Naive thymus-derived CD4-positive, alpha-beta T cell (primary cell): ENCODE results near the gene PCDH1. TPM values are rescaled to one million over a fixed set of nuclear protein-coding genes. Genes with fewer than 3 reads are reported as not detected.

ENCODE experiments used
- ATAC-seq: fragments of 150-1000 bp; cut with Tn5 transposase; 2 replicates; pipeline ENCODE4 v1.10.0; 2021; ENCODE audit warnings: mild to moderate bottlenecking, moderate library complexity
- CTCF ChIA-PET: fragments of 350-600 bp; sonication (Branson Sonifier 250); formaldehyde crosslinking; loops from one replicate; lab custom pipeline; 2021; ENCODE audit warnings: antibody characterized with exemption; lab: Charles Lee
- POLR2A ChIA-PET: fragments of 350-600 bp; sonication (Branson Sonifier 250); formaldehyde crosslinking; loops from one replicate; lab custom pipeline; 2021; ENCODE audit warnings: antibody characterized with exemption, inconsistent platforms; lab: Charles Lee
- DNase-seq, 9 donors: peaks; one replicate each; pipeline versions ENCODE4 v3.0.0 to v3.0.0-alpha.2; 2020 to 2022; ENCODE audit warnings: mixed read lengths in 1 of 9
- H3K27ac ChIP-seq: one replicate; pipeline ENCODE4 v1.7.0; 2013; ENCODE audit warnings: mild to moderate bottlenecking, low read depth, low read length, moderate library complexity
- H3K27me3 ChIP-seq, 2 donors: one replicate each; pipeline ENCODE4 v1.7.0; 2013; ENCODE audit warnings: low read length in 2 of 2, mild to moderate bottlenecking in 2 of 2, moderate library complexity in 2 of 2; ENCODE audit not compliant: control insufficient read depth in 2 of 2, insufficient read depth in 2 of 2
- H3K36me3 ChIP-seq, 3 experiments: 1 replicate in 2 of 3; 2 replicates in 1 of 3; pipeline ENCODE4 v1.7.0; 2013; ENCODE audit warnings: low read length in 3 of 3, mild to moderate bottlenecking in 3 of 3, moderate library complexity in 1 of 3; ENCODE audit not compliant: insufficient read depth in 3 of 3, control insufficient read depth in 2 of 3
- H3K4me1 ChIP-seq, 2 donors: one replicate each; pipeline ENCODE4 v1.7.0; 2013; ENCODE audit warnings: low read length in 2 of 2, mild to moderate bottlenecking in 2 of 2, moderate library complexity in 1 of 2; ENCODE audit not compliant: control insufficient read depth in 2 of 2, insufficient read depth in 2 of 2
- H3K4me3 ChIP-seq: 2 replicates; pipeline ENCODE4 v1.7.0; 2013; ENCODE audit warnings: mild to moderate bottlenecking, low read length
- H3K9me3 ChIP-seq, 3 experiments: 1 replicate in 2 of 3; 2 replicates in 1 of 3; pipeline ENCODE4 v1.7.0; 2013; ENCODE audit warnings: low read length in 3 of 3; ENCODE audit not compliant: control insufficient read depth in 2 of 3
- H3K27ac Mint-ChIP-seq, 9 donors: one replicate each; pipeline ENCODE4 v1.8.0; 2020 to 2022; ENCODE audit warnings: mixed read lengths in 9 of 9, mild to moderate bottlenecking in 8 of 9, moderate library complexity in 5 of 9, inconsistent platforms in 2 of 9
- H3K27me3 Mint-ChIP-seq, 5 donors: one replicate each; pipeline ENCODE4 v1.8.0; 2021 to 2022; ENCODE audit warnings: mixed read lengths in 5 of 5, mild to moderate bottlenecking in 1 of 5
- H3K36me3 Mint-ChIP-seq, 5 donors: one replicate each; pipeline ENCODE4 v1.8.0; 2020 to 2022; ENCODE audit warnings: mixed read lengths in 5 of 5, mild to moderate bottlenecking in 3 of 5, inconsistent platforms in 1 of 5
- H3K4me1 Mint-ChIP-seq, 7 donors: one replicate each; pipeline ENCODE4 v1.8.0; 2020 to 2022; ENCODE audit warnings: mixed read lengths in 7 of 7, mild to moderate bottlenecking in 3 of 7, inconsistent platforms in 1 of 7
- H3K4me3 Mint-ChIP-seq, 10 donors: one replicate each; pipeline ENCODE4 v1.8.0; 2020 to 2022; ENCODE audit warnings: mild to moderate bottlenecking in 10 of 10, mixed read lengths in 10 of 10, moderate library complexity in 6 of 10, inconsistent platforms in 2 of 10
- H3K9me3 Mint-ChIP-seq, 11 donors: one replicate each; pipeline ENCODE4 v1.8.0; 2020 to 2022; ENCODE audit warnings: mixed read lengths in 11 of 11, mild to moderate bottlenecking in 4 of 11, inconsistent platforms in 1 of 11, moderate library complexity in 1 of 11
- intact Hi-C, 2 donors: fragments of 100-400 bp; cut with micrococcal nuclease; formaldehyde crosslinking; loops; one replicate each; pipeline ENCODE4 v1.15.1; 2023
- polyA plus RNA-seq, 2 donors: library from polyadenylated mRNA; unstranded; fragments of 300-500 nt; fragmentation: Illumina TruSeq; gene quantifications; one replicate each; pipeline ENCODE4 v1.2.3, GENCODE V29; 2021
- total RNA-seq, 6 experiments: library from RNA in 5 of 6; stranded (reverse) in 5 of 6; gene quantifications; 1 replicate in 5 of 6; 2 replicates in 1 of 6; pipeline ENCODE4 v1.2.3 and lab custom pipeline; 2021 to 2026

Gene PCDH1
- total and polyA plus RNA-seq, 7 experiments from 2014 or later: 0.05 to 3.2 (median 0.53) TPM; not detected in 4

- Mint-ChIP-seq H3K4me3 (no peak overlapping the region), H3K9me3 (peaks cover 0 to 2% (median 0%) of the 10 kb centered on the region in 11 donors), H3K27ac (peak overlapping the region in 1 of 9 donors; percentile 2), H3K36me3 (no peaks in the 10 kb centered on the region), H3K4me1 (peaks cover 17 to 33% (median 27%) of the 10 kb centered on the region in 7 donors), H3K27me3 (peaks cover 71 to 88% (median 76%) of the 10 kb centered on the region in 5 donors)
- H3K9me3 ChIP-seq: no peaks in the 10 kb centered on the region
- peaks cover 8 to 40% of the 10 kb centered on the region in 2 donors for H3K27me3 ChIP-seq
- intact Hi-C loops: loop anchor here in 1 of 2 donors (10.0 kb wide), 1 partner anchor 264 kb away; no protein-coding TSS in a partner anchor
- no peaks in the 10 kb centered on the region for H3K36me3 ChIP-seq
- H3K4me1 ChIP-seq: peaks cover 24 to 26% of the 10 kb centered on the region in 2 donors
- no peak for ATAC-seq
- no peak overlapping the region for H3K4me3 ChIP-seq
- H3K27ac ChIP-seq: no peak overlapping the region
- ChIA-PET CTCF (interaction anchor here (0.6 to 7.3 kb wide), 9 partner anchors 78 to 1911 kb away, joined by 3 to 109 read pairs (median 6); partner anchors contain the start of genes FCHSD1, HDAC3, PCDH12 and RELL2), POLR2A (interaction anchor here (1.8 to 4.3 kb wide), 2 partner anchors 80 to 179 kb away, joined by 4 to 23 read pairs; no protein-coding TSS in a partner anchor)
- no peak for DNase-seq
Observed at GRCh38 chr5:141880961-141881801, 3.0 kb upstream of the PCDH1 start.

GRCh38 chr5:141879941-141880738 is 1.9 kb upstream of the PCDH1 start:
- Mint-ChIP-seq H3K36me3 (no peaks in the 10 kb centered on the region), H3K27ac (peak overlapping the region in 3 of 9 donors; percentile 2 to 65 (median 7)), H3K4me1 (peaks cover 21 to 33% (median 27%) of the 10 kb centered on the region in 7 donors), H3K27me3 (peaks cover 72 to 88% (median 75%) of the 10 kb centered on the region in 5 donors), H3K9me3 (peaks cover 0 to 2% (median 0%) of the 10 kb centered on the region in 11 donors), H3K4me3 (peak overlapping the region in 2 of 10 donors; percentile 87 to 91)
- intact Hi-C loops: loop anchor here (1.0 to 10.0 kb wide), 15 partner anchors 31 to 465 kb away; partner anchors contain the start of genes DELE1 (in 2 of the 2), PCDHGA10 (in 1 of the 2) and PCDHGB7 (in 1 of the 2)
- Histone ChIP-seq H3K4me3 (no peak overlapping the region), H3K36me3 (no peaks in the 10 kb centered on the region), H3K27me3 (peaks cover 8 to 38% of the 10 kb centered on the region in 2 donors), H3K4me1 (peaks cover 24 to 26% of the 10 kb centered on the region in 2 donors), H3K27ac (no peak overlapping the region), H3K9me3 (no peaks in the 10 kb centered on the region)
- CTCF ChIA-PET: interaction anchor here (0.6 to 7.3 kb wide), 29 partner anchors 8 to 1910 kb away, joined by 3 to 109 read pairs (median 4); partner anchors contain the start of genes DELE1, FCHSD1 and PCDH12
- no peak for ATAC-seq
- POLR2A ChIA-PET: interaction anchor here (1.1 to 4.3 kb wide), 5 partner anchors 81 to 244 kb away, joined by 4 to 23 read pairs (median 12); partner anchors contain the start of genes HDAC3 and RELL2
- DNase-seq: no peak

DNA sequence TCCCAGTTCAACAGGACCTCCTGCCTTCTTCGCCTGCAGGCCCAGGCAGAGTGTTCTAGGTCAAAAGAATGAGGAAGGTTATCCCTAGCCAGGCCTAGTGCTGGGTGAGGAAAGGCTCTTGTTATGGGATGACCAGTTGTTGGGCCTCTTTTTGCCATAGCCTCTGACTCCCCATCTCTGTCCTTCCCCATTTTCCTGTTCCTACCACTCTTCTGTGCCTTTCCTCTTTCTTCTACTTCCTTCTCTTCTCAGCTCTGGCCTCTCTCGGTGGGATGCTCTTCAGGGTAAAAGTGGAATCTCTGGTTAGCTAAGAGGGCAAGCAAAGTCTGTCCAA is 1.2 kb upstream of the PCDH1 start:
- CTCF ChIA-PET: interaction anchor here (0.6 to 7.3 kb wide), 38 partner anchors 8 to 286 kb away, joined by 3 to 109 read pairs (median 4); partner anchors contain the start of genes DELE1, FCHSD1, HDAC3 and PCDH12
- POLR2A ChIA-PET: interaction anchor here (1.1 to 4.3 kb wide), 5 partner anchors 81 to 243 kb away, joined by 4 to 23 read pairs (median 12); partner anchors contain the start of genes HDAC3 and RELL2
- ATAC-seq (no peak), DNase-seq (no peak)
- Mint-ChIP-seq H3K36me3 (no peaks in the 10 kb centered on the region), H3K27ac (peak overlapping the region in 4 of 9 donors; percentile 0 to 11 (median 7)), H3K9me3 (peaks cover 0 to 2% (median 0%) of the 10 kb centered on the region in 11 donors), H3K4me3 (peak overlapping the region; percentile 77 to 91 (median 84)), H3K4me1 (peaks cover 21 to 33% (median 29%) of the 10 kb centered on the region in 7 donors), H3K27me3 (peaks cover 70 to 88% (median 75%) of the 10 kb centered on the region in 5 donors)
- intact Hi-C loops: loop anchor here (1.0 to 10.0 kb wide), 14 partner anchors 30 to 465 kb away; partner anchors contain the start of genes DELE1 (in 2 of the 2), PCDHGA10 (in 1 of the 2) and PCDHGB7 (in 1 of the 2)
- H3K4me1 ChIP-seq: peaks cover 24 to 26% of the 10 kb centered on the region in 2 donors
- no peaks in the 10 kb centered on the region for H3K36me3 ChIP-seq
- no peak overlapping the region for H3K27ac ChIP-seq
- no peaks in the 10 kb centered on the region for H3K9me3 ChIP-seq
- no peak overlapping the region for H3K4me3 ChIP-seq
- peaks cover 8 to 32% of the 10 kb centered on the region in 2 donors for H3K27me3 ChIP-seq

- peak overlapping the region in 5 of 9 donors; percentile 0 to 47 (median 11) for H3K27ac Mint-ChIP-seq
- Histone ChIP-seq H3K36me3 (no peaks in the 10 kb centered on the region), H3K27ac (no peak overlapping the region), H3K4me3 (peak overlapping the region; percentile 44), H3K9me3 (no peaks in the 10 kb centered on the region), H3K27me3 (peaks cover 8 to 32% of the 10 kb centered on the region in 2 donors), H3K4me1 (peaks cover 24 to 26% of the 10 kb centered on the region in 2 donors)
- peaks cover 0 to 1% (median 0%) of the 10 kb centered on the region in 5 donors for H3K36me3 Mint-ChIP-seq
- intact Hi-C loops: loop anchor here (1.0 to 10.0 kb wide), 14 partner anchors 30 to 464 kb away; partner anchors contain the start of genes DELE1 (in 2 of the 2), PCDHGA10 (in 1 of the 2) and PCDHGB7 (in 1 of the 2)
- H3K9me3 Mint-ChIP-seq: peaks cover 0 to 2% (median 0%) of the 10 kb centered on the region in 11 donors
- H3K4me3 Mint-ChIP-seq: peak overlapping the region; percentile 77 to 91 (median 84)
- H3K4me1 Mint-ChIP-seq: peaks cover 20 to 33% (median 28%) of the 10 kb centered on the region in 7 donors
- H3K27me3 Mint-ChIP-seq: peaks cover 66 to 88% (median 75%) of the 10 kb centered on the region in 5 donors
- DNase-seq: peak; percentile 73 to 94 (median 88)
- ATAC-seq: peak; percentile 92
- POLR2A ChIA-PET: interaction anchor here (0.6 to 4.3 kb wide), 7 partner anchors 11 to 242 kb away, joined by 3 to 23 read pairs (median 4); partner anchors contain the start of genes HDAC3 and RELL2
- CTCF ChIA-PET: interaction anchor here (0.6 to 7.3 kb wide), 43 partner anchors 9 to 286 kb away, joined by 3 to 109 read pairs (median 4); partner anchors contain the start of genes DELE1, FCHSD1, HDAC3 and PCDH12
Observed at GRCh38 chr5:141878711-141879425, 658 bp upstream of the PCDH1 start.
